Right forelimb (tissue), 1 donor: ENCODE results near the gene PAAF1.

ENCODE experiments used
- DNase-seq: peaks from one replicate; pipeline ENCODE4 v3.0.0-alpha.2; 2018

The PAAF1 gene

DNA sequence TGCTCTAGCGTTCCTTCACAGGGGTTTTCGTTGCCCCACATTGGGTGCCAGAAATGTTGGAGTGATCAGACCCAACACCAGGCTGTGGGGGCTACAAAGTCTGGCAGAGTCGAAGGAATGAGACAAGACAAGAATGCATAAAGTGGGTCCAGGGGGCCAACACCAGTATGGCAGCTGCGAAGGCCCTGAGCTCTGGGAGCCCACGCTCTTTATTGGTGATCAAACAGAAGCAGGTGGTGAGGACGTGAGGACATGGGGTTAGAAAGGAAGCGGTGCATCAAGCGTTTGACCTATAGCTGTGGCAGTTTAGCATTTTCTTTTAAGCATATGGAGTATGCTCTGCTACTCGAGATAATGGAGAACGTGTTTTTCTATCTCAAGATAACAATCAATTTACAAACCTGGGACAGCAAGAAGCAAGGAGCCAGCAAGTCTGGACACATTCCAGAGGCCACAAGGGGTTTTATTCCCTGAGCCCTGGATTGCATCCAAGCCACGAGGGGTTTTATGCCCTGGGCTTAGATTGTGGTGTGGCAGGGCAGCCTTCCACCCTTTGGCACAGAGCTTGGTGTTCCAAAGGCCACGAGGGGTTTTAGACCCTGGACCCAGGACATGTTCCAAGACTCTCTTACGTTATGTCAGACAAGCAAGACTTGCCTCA lies 70.1 kb downstream of the PAAF1 start:
- no peak for DNase-seq

GRCh38 chr11:73949246-73949645 lies 72.4 kb downstream of the PAAF1 start:
- DNase-seq, result no peak

- no peak for DNase-seq
These were observed 73.1 kb downstream of the PAAF1 start for GRCh38 chr11:73949912-73950311.

GRCh38 chr11:73950869-73951710 lies 74.3 kb downstream of the PAAF1 start, which contains the start of gene DNAJB13:
DNAJB13 (plus strand) TSS chr11:73951026; CDS start chr11:73951070, 44 bp downstream.
- no peak for DNase-seq

- DNase-seq, result no peak
These were observed 75.0 kb downstream of the PAAF1 start for GRCh38 chr11:73951797-73952196.

DNA sequence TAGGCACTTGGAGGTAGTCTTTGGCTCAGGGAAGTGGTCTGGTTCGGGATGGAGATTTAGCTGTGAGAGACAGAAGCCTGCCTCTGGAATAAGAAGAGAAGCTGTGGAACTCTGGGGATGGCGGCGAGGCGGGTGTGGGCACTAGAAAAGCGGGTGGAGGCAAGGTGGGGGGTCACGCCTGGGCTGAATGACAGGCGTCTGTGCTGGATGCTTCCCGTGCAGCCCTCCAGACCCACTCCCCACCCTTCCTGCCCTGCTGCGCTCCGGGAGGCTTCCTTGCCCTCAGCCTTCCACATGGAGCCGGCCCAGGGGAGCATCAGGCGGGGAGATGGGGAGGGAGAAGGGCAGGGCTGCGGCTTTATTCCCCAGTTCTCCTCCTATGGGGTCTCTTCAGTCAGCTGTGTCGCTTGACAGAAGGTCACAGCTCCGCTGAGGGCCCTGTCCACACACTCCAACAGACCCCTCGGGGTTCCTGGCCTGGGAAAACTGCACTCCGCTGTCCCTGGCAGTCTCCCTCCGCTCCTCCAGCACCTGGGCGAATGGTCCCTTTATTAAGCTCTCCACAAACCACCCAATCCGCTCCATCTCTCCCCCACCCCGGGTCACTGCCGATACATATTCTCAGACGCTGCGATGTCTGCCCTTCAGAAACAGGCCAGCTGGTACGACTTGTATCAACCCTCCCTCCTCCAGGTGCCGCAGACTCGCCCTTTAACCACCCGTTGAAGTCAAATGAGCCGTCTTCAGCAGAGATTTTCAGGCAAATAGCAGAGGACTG lies 80.3 kb downstream of the PAAF1 start:
- DNase-seq, result no peak

GRCh38 chr11:73957654-73958361 lies 81.0 kb downstream of the PAAF1 start:
- no peak for DNase-seq

GRCh38 chr11:73958521-73959141 lies 81.8 kb downstream of the PAAF1 start:
- DNase-seq, result no peak

DNA sequence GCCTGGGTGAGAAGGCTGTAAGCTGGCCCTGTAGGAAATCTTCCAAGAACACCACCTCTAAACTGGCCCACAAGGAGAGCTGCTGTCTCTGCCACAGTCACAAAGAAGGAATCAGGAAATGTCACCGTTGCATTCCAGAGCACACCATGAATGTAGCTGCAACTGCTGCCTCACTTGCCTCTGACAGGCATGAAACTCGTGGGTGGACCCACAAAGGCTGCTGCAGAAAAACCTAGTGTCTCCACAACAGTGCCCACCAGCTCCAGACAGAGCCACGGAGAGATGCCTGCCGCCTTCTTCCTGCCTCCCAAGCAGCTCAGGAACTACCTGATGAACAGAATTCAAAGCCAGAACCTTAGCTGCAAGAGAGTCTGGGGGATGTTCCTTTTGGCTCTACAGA lies 84.5 kb downstream of the PAAF1 start:
- no peak for DNase-seq

- DNase-seq, result no peak
These were observed 85.4 kb downstream of the PAAF1 start for GRCh38 chr11:73962101-73962705.

DNA sequence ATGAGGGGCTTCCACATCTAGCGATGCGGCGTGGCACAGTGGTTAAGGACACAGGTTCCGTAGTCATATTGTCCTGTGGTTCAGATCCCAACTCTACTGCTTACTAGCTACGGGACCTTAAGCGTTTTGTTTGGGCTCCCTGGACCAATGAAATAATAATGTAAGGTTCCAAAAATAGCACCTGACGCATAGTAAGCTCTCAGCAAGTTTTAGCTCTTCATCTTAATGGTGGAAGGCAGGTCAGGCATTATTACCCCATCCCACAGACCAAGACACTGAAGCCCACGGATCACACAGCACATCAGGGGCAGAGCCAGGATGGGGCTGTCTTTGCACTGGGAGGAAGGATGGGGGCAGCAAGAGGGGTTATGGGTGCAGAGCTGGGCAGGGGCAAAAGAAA lies 87.1 kb downstream of the PAAF1 start:
- no peak for DNase-seq

DNA sequence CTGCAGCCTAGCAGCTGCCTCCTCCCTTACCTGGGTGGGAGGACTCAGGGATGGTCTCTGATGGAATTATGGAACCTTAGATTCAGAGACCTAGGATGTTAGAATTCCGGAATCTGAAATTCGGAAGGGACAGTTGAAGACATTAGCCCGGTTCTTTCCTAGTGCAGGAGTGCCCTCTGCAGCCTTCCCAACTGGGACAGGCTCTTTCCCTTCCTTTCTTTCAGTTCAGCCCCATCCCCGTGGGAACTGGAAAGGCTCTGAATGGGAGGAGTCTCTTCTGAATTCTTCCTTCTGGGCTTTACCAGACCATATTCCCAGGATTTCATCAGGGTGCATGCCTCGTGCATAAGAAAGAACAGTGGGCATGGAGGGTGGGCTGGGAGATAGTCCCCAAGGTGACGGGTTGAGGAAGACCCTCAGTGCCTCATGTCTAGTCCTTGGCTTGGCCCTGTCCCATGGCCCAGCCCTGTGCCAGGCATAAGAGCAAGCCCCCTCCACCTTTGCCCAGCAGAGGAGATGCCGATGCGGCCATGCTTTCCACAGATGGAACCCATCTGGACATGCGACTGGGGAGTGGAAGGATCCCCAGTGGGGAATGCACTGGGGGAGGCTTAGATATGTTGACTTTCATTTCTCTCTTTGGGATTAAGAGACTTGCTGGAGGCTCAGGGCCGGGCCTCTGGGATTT lies 88.4 kb downstream of the PAAF1 start:
- no peak for DNase-seq

GRCh38 chr11:73965764-73966121 lies 88.9 kb downstream of the PAAF1 start:
- DNase-seq, result no peak

DNA sequence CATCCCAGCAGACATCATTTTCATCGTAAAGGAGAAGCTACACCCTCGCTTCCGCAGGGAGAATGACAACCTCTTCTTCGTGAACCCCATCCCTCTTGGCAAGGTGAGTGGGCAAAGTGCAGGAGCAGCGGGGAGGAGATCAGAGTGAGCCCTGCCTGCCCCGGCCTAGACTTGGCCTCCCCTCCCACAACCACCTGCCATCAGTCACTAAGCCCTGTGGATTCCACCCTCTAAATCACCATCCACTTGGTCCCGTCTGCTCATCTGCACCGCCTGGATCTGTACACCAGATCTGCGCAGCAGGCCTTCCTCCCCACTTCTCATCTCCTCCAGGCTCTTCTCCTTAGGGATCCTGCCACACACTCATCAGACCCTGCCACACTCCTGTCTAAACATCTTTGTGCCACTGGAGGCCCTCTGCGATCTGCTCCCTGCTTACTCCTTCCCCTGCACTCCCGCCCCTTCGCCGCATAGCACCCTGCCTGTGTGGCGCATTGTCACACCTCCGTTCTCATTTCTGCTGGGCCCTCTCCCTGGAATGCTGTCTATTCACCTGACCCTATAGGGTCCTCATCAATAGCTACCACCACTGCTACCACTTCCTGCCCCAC lies 91.7 kb downstream of the PAAF1 start:
- no peak for DNase-seq

GRCh38 chr11:73969091-73969490 lies 92.3 kb downstream of the PAAF1 start:
- DNase-seq, result no peak

DNA sequence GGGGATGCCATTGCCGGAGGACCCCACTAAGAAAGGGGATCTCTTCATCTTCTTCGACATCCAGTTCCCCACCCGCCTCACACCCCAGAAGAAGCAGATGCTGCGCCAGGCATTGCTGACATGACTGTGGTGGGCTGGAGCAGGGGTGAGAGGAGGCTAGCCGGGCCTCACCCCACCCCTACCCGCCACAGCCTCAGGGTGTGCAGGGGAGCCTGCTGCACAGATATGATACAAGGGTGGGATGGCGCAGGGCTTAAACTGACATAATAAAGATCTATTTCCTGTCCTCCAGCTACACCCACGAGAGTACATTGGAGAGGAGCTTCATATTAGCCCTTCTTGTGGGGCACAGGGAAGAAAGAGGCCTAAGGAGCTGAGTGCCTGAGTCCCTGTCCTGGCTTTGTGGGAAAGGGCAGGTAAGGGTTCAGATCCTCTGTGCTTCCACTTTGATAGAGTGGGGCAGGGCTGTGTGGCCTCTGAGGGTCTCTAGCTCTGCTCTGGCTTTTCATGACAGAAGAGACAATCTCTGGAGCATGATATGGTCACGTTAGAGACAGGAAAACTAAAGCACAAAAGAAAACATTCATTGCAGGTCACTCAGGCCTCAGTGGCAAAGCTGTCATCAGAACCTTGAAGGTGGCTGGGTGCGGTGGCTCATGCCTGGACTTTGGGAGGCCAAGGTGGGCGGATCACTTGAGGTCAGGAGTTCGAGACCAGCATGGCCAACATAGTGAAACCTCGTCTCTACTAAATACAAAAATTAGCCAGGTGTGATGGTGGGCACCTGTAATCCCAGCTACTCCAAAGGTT lies 93.4 kb downstream of the PAAF1 start:
- DNase-seq, result no peak

DNA sequence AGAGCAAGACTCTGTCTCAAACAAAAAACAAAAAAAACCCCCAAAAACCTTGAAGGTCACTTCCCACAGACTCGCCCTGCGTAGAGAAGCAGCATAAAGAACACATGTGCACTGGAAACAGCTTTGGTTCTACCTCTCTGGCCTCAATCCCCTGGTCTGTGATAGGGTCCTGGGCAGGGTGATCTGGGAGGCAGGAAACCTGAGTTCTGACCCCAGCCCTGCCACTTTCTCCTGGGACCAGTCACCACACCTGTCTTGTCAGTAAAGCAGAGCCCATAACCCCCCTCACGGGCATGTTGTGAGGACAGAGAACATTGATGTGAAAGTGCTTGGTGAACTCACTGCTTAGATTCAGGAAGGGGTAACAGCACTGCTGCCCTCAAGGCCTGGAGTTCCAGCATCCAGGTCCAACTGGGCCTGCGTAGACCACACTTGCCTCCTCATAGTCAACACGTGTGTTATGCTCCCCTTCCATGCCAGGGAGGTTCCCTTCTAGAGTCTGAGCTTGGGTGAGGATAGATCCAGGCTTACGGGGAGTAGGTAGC lies 94.4 kb downstream of the PAAF1 start:
- DNase-seq, result no peak

DNA sequence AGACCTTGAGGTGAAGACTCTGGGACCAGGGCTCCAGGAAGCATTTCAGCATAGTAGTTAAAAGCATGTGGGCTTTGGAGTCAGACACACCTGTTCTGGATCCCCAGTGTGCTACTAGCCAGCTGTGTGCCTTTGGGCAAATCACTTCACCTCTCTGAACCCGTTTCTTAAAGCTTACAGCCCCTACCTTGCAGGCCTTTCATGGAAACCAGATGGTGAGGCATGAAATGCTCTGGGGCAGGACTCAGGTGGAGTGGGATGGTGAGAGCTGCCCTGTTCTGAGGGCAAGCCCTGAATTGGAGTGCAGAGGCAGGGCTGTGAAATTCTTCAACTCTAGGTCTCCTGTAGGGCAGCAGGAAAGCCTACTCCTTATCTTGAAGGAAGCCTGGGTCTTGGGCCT lies 95.4 kb downstream of the PAAF1 start:
- no peak for DNase-seq

DNA sequence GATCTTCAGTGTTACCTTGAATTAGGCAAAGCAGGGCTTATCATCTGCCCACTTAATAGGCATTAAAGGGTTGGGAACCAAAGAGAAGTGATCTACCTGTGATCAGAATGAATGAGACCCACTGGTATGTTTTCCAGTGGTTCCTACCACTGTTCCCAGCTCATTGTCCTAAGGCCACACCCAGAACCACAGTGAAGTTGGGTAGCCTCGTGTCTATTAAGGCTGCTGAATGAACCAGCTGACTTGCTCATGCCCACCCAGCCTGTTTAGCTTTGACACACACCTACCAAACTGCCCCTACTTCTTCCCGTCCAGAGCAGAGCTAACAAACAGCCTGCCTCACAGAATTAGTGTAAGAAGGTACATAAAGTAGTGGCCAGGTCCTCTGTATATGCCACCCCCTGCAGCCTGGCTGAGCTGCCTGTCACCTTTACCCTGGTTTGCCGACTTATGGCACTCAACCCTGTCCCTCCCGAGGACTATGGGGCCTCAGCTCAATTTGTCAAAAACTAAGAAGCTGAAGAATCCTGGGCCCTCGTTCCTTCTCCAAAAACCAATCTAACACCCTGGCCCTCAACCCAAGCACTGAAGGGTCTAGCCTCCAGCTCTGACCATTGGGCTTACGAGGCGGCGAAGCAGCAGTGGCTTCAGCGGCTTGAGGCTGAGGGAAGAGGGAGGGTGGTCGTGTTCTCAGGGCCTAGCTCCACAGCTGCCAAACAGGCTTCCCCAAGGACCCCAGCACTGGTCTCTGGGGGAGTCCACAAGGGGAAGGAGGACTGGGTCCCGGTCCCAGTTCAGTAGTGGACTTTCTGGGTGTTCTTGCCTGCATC lies 96.0 kb downstream of the PAAF1 start:
- no peak for DNase-seq
